IPS DF 6.9 (cell line): Measurements from ENCODE around the gene CARMIL3.
A peak's percentile ranks its signal among the peaks of the same experiment; 100 is the strongest.

Experiments
- DNase-seq: peaks from one replicate; pipeline ENCODE4 v3.0.0-alpha.2; 2013; ENCODE audit warnings: low read depth, low spot score
- H3K27ac ChIP-seq: one replicate; pipeline ENCODE4 v1.5.1; 2013; ENCODE audit warnings: low read length, control low read depth
- H3K27me3 ChIP-seq: 2 replicates; pipeline ENCODE4 v1.6.1; 2013; ENCODE audit warnings: mild to moderate bottlenecking, low read length; ENCODE audit not compliant: control insufficient read depth, insufficient read depth
- H3K36me3 ChIP-seq: 2 replicates; pipeline ENCODE4 v1.6.1; 2013; ENCODE audit warnings: low read length; ENCODE audit not compliant: control insufficient read depth, insufficient read depth
- H3K4me1 ChIP-seq: 2 replicates; pipeline ENCODE4 v1.6.1; 2013; ENCODE audit warnings: low read length; ENCODE audit not compliant: control insufficient read depth, insufficient read depth
- H3K4me3 ChIP-seq: 2 replicates; pipeline ENCODE4 v1.5.1; 2013; ENCODE audit warnings: mild to moderate bottlenecking, low read length
- H3K9me3 ChIP-seq: 2 replicates; pipeline ENCODE4 v1.6.1; 2013; ENCODE audit warnings: low read length, inconsistent platforms; ENCODE audit not compliant: control insufficient read depth, insufficient read depth
- WGBS: extraction: QIAGEN DNeasy Blood & Tissue Kit; methylation state at CpG from one replicate; pipeline ENCODE4 v1.1.7; 2013; ENCODE audit warnings: mixed read lengths, missing lambda C conversion rate; ENCODE audit not compliant: insufficient read length, insufficient coverage; 5-methylcytosine and 5-hydroxymethylcytosine counted together

Gene CARMIL3

GRCh38 chr14:24080142-24080530 lies 28.3 kb downstream of the CARMIL3 start:
- no CpG with 5 or more reads among the region's 6 CpGs for WGBS
- no peaks in the 10 kb centered on the region for H3K27me3 ChIP-seq
- H3K27ac ChIP-seq, result no peak overlapping the region
- H3K4me3 ChIP-seq, result no peak overlapping the region
- no peaks in the 10 kb centered on the region for H3K9me3 ChIP-seq
- peaks cover 7% of the 10 kb centered on the region; the same call in 1 of the 2 replicates for H3K4me1 ChIP-seq
- no peaks in the 10 kb centered on the region for H3K36me3 ChIP-seq
- DNase-seq, result no peak

DNA sequence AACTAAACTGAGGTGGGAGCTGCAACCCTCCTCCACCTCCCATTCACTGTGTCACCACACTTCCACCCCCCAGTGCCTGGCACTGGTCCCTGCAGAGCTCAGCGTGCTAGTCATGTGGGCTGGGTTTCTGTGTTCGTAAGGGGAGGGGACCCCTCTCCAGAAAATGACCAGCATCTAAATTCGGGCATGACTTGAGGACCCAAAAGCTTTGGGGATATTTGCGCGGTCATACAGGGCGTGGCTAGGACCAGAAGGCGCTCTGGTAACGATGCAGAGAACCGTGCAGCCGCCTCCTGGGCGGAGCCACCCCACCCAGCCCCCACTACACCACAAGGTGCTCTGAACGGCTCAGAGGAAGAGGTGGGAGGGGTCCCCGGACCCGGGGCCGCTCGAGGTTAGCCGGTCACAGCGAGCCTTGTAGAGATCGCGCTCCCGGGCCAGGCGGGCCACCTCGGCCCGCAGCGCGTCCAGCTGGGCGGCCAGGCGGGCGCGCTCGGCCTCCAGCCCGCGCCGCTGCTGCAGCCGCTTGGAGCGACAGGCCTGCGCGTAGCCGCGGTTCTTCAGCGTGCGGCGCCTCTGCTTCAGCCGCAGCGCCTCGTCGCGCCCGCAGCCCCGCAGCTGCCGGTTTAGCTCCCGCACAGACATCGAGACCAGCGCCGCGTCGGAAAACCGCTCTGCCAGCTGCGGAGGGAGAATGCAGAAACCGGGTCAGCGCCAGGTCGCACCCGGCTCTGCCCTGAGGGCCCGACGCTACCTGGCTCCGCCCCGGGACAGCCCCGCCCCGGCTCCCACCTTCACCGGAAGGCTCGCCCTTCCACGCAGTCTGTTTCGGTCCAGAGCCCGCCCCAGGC lies 29.3 kb downstream of the CARMIL3 start:
- H3K27me3 ChIP-seq, result no peaks in the 10 kb centered on the region
- H3K9me3 ChIP-seq, result no peaks in the 10 kb centered on the region
- H3K4me3 ChIP-seq, result peak overlapping the region; percentile 66; the same call in 1 of the 2 replicates
- H3K27ac ChIP-seq, result no peak overlapping the region
- no peaks in the 10 kb centered on the region for H3K36me3 ChIP-seq
- DNase-seq, result no peak
- H3K4me1 ChIP-seq, result peaks cover 7% of the 10 kb centered on the region; the same call in 1 of the 2 replicates
- no CpG with 5 or more reads among the region's 74 CpGs for WGBS

DNA sequence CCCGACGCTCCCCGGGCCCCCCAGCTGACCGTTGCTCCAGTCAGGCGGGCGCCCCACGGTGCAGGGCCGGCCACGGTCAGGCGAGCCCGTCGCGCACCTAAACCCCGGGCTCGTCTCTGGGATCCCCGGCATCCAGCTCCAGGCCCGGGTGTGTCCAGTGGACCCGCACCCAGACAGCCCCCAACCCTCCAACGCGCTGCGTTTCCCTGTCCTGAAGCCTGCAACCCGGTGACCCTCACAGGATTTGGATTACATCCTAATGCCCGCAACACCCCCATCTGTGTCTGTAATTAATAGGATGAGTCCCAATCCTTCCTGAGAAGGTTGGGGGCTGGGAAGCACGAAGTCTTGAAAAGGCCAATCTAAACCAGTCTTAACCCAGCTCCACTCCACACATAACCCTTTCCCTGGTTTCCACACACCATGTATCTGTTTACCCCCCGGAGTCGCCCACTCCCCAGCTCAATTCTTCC lies 30.0 kb downstream of the CARMIL3 start:
- H3K9me3 ChIP-seq, result no peaks in the 10 kb centered on the region
- no peaks in the 10 kb centered on the region for H3K27me3 ChIP-seq
- peaks cover 7% of the 10 kb centered on the region; the same call in 1 of the 2 replicates for H3K4me1 ChIP-seq
- no peaks in the 10 kb centered on the region for H3K36me3 ChIP-seq
- H3K4me3 ChIP-seq, result peak overlapping the region; percentile 66; the same call in 1 of the 2 replicates
- no peak overlapping the region for H3K27ac ChIP-seq
- WGBS, result no CpG with 5 or more reads among the region's 26 CpGs
- no peak for DNase-seq

DNA sequence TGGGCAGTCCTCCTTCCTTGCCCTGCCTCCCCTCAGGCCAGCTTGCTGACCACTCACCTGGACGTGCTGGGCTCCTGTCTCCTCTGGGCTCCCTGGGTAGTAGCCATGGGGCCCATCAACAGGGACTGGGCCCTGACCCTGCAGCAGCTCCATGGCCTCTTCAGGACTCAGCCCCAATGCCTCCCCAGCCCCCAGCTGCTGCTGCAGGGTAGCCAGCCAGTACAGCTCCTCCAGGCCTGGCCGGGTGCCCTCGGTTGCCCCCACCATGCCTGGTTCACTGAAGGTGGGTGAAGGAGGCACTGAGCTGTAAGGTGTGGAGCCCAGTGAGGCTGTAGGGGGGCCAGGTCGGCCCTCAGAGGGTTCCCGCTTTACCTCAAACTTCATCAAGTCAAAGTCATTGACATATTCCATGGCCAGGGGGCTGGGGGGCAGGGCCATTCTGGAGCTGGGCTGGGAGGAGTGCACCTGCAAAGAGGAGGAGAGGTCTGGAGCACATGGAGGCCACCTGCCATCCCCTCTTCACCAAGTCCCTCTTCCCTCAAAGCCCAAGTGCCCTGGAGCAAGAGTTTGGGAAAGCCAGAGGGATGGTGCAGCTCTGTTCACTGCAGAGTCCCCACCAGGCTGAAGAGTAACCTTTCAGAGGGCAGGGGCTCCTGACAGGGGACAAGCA lies 30.7 kb downstream of the CARMIL3 start:
- H3K4me1 ChIP-seq, result peaks cover 7% of the 10 kb centered on the region; the same call in 1 of the 2 replicates
- H3K36me3 ChIP-seq, result no peaks in the 10 kb centered on the region
- no peaks in the 10 kb centered on the region for H3K27me3 ChIP-seq
- no peak overlapping the region for H3K27ac ChIP-seq
- no peaks in the 10 kb centered on the region for H3K9me3 ChIP-seq
- DNase-seq, result no peak
- H3K4me3 ChIP-seq, result no peak overlapping the region
- no CpG with 5 or more reads among the region's 5 CpGs for WGBS

GRCh38 chr14:24083462-24083861 lies 31.7 kb downstream of the CARMIL3 start:
- Histone ChIP-seq H3K9me3 (no peaks in the 10 kb centered on the region), H3K36me3 (no peaks in the 10 kb centered on the region), H3K4me3 (no peak overlapping the region), H3K27ac (no peak overlapping the region), H3K4me1 (peaks cover 8% of the 10 kb centered on the region; the same call in 1 of the 2 replicates), H3K27me3 (no peaks in the 10 kb centered on the region)
- WGBS, result no CpG with 5 or more reads among the region's 3 CpGs
- no peak for DNase-seq

GRCh38 chr14:24084440-24084839 lies 32.6 kb downstream of the CARMIL3 start:
- no peaks in the 10 kb centered on the region for H3K36me3 ChIP-seq
- H3K27me3 ChIP-seq, result no peaks in the 10 kb centered on the region
- H3K4me3 ChIP-seq, result no peak overlapping the region
- peaks cover 8% of the 10 kb centered on the region; the same call in 1 of the 2 replicates for H3K4me1 ChIP-seq
- DNase-seq, result no peak
- H3K9me3 ChIP-seq, result no peaks in the 10 kb centered on the region
- no CpG with 5 or more reads among the region's 2 CpGs for WGBS
- no peak overlapping the region for H3K27ac ChIP-seq

DNA sequence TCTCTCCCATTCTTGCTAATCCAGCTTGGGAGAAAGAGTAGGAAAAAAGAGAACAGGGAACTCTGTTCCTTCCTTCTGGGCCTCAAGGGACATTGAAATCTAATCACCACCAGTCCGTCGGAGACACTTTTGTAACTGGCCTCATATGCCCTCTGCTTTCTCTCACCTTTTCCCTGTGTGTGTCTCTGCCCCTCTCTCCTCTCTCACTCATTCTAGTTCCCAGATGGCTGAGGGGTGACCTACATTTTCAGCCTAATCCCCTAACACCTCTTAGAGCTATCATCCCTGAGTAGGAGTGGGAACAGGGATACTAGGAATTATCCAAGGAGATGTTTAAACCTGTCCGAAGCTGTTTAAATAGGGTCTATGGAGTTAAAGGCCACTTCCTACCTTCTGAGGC lies 33.4 kb downstream of the CARMIL3 start:
- no peak overlapping the region for H3K4me3 ChIP-seq
- DNase-seq, result no peak
- H3K4me1 ChIP-seq, result peaks cover 6% of the 10 kb centered on the region; the same call in 1 of the 2 replicates
- H3K27ac ChIP-seq, result no peak overlapping the region
- WGBS, result no CpG with 5 or more reads among the region's 3 CpGs
- H3K9me3 ChIP-seq, result no peaks in the 10 kb centered on the region
- H3K27me3 ChIP-seq, result no peaks in the 10 kb centered on the region
- no peaks in the 10 kb centered on the region for H3K36me3 ChIP-seq

DNA sequence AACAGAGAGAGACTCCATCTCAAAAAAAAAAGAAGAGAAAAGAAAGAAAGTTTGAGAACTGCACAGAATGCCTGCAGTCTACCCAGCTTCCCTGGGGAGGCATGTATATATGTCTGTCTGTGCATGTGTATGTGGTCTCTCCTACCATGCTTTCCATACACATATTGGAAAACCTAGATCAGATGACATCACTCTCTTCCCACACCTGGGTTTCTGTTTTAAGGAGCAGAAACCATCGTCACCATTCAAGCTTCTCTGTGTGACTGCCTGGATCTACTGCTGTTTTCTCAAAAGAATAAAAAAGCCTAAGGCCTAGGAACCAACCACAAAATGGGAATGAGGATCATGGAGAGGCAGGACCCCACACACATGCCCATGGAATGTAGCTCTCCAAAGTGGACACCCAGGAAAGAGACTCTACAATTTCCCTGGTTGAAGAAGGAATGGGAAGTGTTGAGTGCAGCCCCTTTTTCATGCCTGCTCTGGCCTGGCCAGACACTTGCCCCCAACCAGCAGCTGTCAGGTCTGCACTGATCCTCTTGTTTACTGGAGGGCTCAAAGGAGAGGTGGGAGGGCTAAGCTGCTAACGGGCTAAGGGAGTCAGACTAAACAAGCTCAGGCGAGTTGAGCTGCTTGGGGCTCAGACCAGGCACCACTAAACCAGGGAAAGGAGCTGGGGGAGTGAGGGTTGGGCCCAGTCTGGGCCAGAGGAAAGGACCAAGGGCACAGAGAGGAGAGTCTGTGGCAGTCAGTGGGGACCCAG lies 34.6 kb downstream of the CARMIL3 start:
- no CpG with 5 or more reads among the region's 3 CpGs for WGBS
- Histone ChIP-seq H3K27me3 (no peaks in the 10 kb centered on the region), H3K36me3 (no peaks in the 10 kb centered on the region), H3K9me3 (no peaks in the 10 kb centered on the region), H3K4me3 (no peak overlapping the region), H3K4me1 (0 out of 2 replicates have a peak, but pooled peaks cover 4% of the 10 kb centered on the region), H3K27ac (no peak overlapping the region)
- DNase-seq, result no peak

DNA sequence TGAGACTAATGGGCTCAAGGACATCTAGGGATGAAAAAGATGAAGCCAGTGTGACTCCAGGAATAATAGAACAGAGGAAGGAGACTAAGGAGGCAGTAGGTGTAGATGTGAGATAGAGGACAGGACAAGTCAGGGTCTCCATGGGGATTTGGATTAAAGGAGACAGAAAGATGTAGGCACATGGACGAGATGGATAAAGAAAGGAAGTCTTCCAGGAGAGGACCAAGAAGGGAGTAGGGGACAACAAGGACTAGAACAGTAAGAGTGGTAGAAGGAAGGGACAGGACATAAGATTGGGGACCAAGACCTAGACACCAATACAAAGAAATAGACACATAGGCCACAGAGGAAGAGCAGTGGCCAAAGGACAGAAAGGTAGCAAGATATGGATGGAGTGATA lies 35.2 kb downstream of the CARMIL3 start:
- no peaks in the 10 kb centered on the region for H3K36me3 ChIP-seq
- no peaks in the 10 kb centered on the region for H3K9me3 ChIP-seq
- WGBS, result no CpG with 5 or more reads among the region's 1 CpG
- H3K27me3 ChIP-seq, result no peaks in the 10 kb centered on the region
- H3K4me3 ChIP-seq, result no peak overlapping the region
- no peak overlapping the region for H3K27ac ChIP-seq
- DNase-seq, result no peak
- 0 out of 2 replicates have a peak, but pooled peaks cover 2% of the 10 kb centered on the region for H3K4me1 ChIP-seq

DNA sequence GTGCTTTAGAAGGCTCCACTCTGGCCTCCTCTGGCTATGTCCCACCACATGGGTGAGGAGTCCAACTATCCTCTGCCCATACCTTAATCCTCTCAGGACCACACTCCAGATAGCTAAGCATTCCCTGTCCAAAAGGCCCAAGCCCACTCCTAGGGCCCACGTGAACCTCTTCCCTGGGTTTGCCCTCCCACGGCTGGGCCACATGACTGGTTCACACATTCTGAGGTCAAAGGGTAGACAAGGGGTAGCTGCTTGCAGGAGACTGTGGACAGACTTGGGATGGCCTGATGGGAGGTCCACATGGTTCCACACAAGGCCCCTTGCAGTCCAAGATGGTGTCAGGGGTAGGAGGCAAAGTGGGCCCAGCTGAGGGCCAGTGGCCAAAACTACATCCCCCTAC lies 36.3 kb downstream of the CARMIL3 start:
- Histone ChIP-seq H3K4me3 (no peak overlapping the region), H3K27ac (no peak overlapping the region), H3K27me3 (no peaks in the 10 kb centered on the region), H3K4me1 (0 out of 2 replicates have a peak, but pooled peaks cover 2% of the 10 kb centered on the region), H3K36me3 (no peaks in the 10 kb centered on the region), H3K9me3 (no peaks in the 10 kb centered on the region)
- DNase-seq, result no peak
- no CpG with 5 or more reads among the region's 2 CpGs for WGBS
